Suppressor macrophage treated with lipopolysaccharide for 4 hours (primary cell): ENCODE measurements around the gene LGI2.
A peak's percentile ranks its signal among the peaks of the same experiment; 100 is the strongest.
"Not testable (repeated sequence)": the region's sequence is repeated elsewhere in the genome, so short reads cannot be mapped to it uniquely, and the experiment has no call there.

Experiments
- DNase-seq: peaks from one replicate; pipeline ENCODE4 v3.0.0-alpha.2; 2020

Gene LGI2

GRCh38 chr4:25043548-25043947, 12.8 kb upstream of the LGI2 start:
- no peak for DNase-seq

GRCh38 chr4:25033526-25033925, 2.8 kb upstream of the LGI2 start:
- no peak for DNase-seq

GRCh38 chr4:25032126-25032525, 1.4 kb upstream of the LGI2 start:
- DNase-seq = no peak

- peak; percentile 19 for DNase-seq
Observed at GRCh38 chr4:25031077-25031621, 403 bp upstream of the LGI2 start.

GRCh38 chr4:25029479-25030276, 1.1 kb downstream of the LGI2 start:
- DNase-seq = no peak

- no peak for DNase-seq
Observed at GRCh38 chr4:25028851-25029250, 1.9 kb downstream of the LGI2 start.

GRCh38 chr4:25022766-25023165, 8.0 kb downstream of the LGI2 start:
- peak; percentile 14 for DNase-seq

- DNase-seq = peak; percentile 26
Observed at GRCh38 chr4:25021216-25021615, 9.5 kb downstream of the LGI2 start.

- peak; percentile 93 for DNase-seq
Observed at GRCh38 chr4:25020236-25020635, 10.5 kb downstream of the LGI2 start.

GRCh38 chr4:25019501-25019900, 11.2 kb downstream of the LGI2 start:
- no peak for DNase-seq

GRCh38 chr4:25015012-25015411, 15.7 kb downstream of the LGI2 start:
- peak; percentile 32 for DNase-seq

- DNase-seq = not testable (repeated sequence)
Observed at GRCh38 chr4:25014662-25014983, 16.1 kb downstream of the LGI2 start.

- DNase-seq = peak; percentile 32
Observed at GRCh38 chr4:25013756-25014661, 16.7 kb downstream of the LGI2 start.

- no peak for DNase-seq
Observed at GRCh38 chr4:25012655-25013054, 18.1 kb downstream of the LGI2 start.

- no peak for DNase-seq
Observed at GRCh38 chr4:25011135-25011866, 19.4 kb downstream of the LGI2 start.

- peak; percentile 76 for DNase-seq
Observed at GRCh38 chr4:25007598-25007997, 23.1 kb downstream of the LGI2 start.

- DNase-seq = peak; percentile 66
Observed at GRCh38 chr4:25002681-25003080, 28.1 kb downstream of the LGI2 start.

- peak; percentile 78 for DNase-seq
Observed at GRCh38 chr4:25001509-25001908, 29.2 kb downstream of the LGI2 start.

- no peak for DNase-seq
Observed at GRCh38 chr4:25000639-25001038, 30.1 kb downstream of the LGI2 start.

GRCh38 chr4:24999392-25000089, 31.2 kb downstream of the LGI2 start:
- DNase-seq = peak; percentile 25

GRCh38 chr4:24995346-24995919, 35.3 kb downstream of the LGI2 start:
- no peak for DNase-seq

- DNase-seq = no peak
Observed at GRCh38 chr4:24993551-24994080, 37.1 kb downstream of the LGI2 start.
